SK-N-SH (cell line): ENCODE data around the gene TCF7L2.

ENCODE experiments used
- CTCF ChIP-seq: fragments of 200-600 bp; sonication (generic); IDR thresholded peaks from 2 replicates; pipeline ENCODE4 v1.6.1; 2017; ENCODE audit warnings: antibody characterized with exemption, mild to moderate bottlenecking, moderate library complexity
- EP300 ChIP-seq, 2 experiments: IDR thresholded peaks; 2 replicates each; pipeline versions ENCODE4 v1.4.0 to v1.6.1; 2012; ENCODE audit warnings: borderline replicate concordance in 1 of 2, low read depth in 1 of 2, low read length in 1 of 2
- EZH2phosphoT487 ChIP-seq: fragments of 200-600 bp; sonication (generic); IDR thresholded peaks from 2 replicates; pipeline ENCODE4 v1.6.1; 2017; ENCODE audit warnings: low read depth, mixed run types, mild to moderate bottlenecking, antibody characterized with exemption, moderate library complexity, borderline replicate concordance
- FOXJ3 ChIP-seq: sonication (generic); formaldehyde crosslinking; IDR thresholded peaks from 2 replicates; pipeline ENCODE4 v1.5.1; 2020; ENCODE audit warnings: mild to moderate bottlenecking, missing genetic modification reagents
- JUND ChIP-seq: IDR thresholded peaks from 2 replicates; pipeline ENCODE4 v1.4.0; 2012
- MXI1 ChIP-seq: IDR thresholded peaks from 2 replicates; pipeline ENCODE4 v1.6.1; 2012; ENCODE audit warnings: mild to moderate bottlenecking, low read depth, low read length, improper control_type of control experiment
- RAD21 ChIP-seq: IDR thresholded peaks from 2 replicates; pipeline ENCODE4 v1.6.1; 2012; ENCODE audit warnings: mild to moderate bottlenecking, low read length
- REST ChIP-seq: IDR thresholded peaks from 2 replicates; pipeline ENCODE4 v1.6.1; 2012; ENCODE audit warnings: mild to moderate bottlenecking, low read depth, low read length, moderate library complexity
- RXRA ChIP-seq: IDR thresholded peaks from 2 replicates; pipeline ENCODE4 v1.4.0; 2012; ENCODE audit warnings: low read depth, mild to moderate bottlenecking, borderline replicate concordance
- SMC3 ChIP-seq: IDR thresholded peaks from 2 replicates; pipeline ENCODE4 v1.6.1; 2012; ENCODE audit warnings: low read depth, low read length, improper control_type of control experiment
- TAF1 ChIP-seq: IDR thresholded peaks from 2 replicates; pipeline ENCODE4 v1.6.1; 2012; ENCODE audit warnings: low read depth, mild to moderate bottlenecking, low read length, moderate library complexity, borderline replicate concordance
- YY1 ChIP-seq: IDR thresholded peaks from 2 replicates; pipeline ENCODE4 v1.4.0; 2012; ENCODE audit warnings: low read depth, mild to moderate bottlenecking

- no peak for TF ChIP-seq JUND
- no peak for TF ChIP-seq EP300 (IDR thresholded peaks at IDR 0.05; ENCODE audit: borderline replicate concordance in 1 of 2, low read depth in 1 of 2, low read length in 1 of 2)
- TF ChIP-seq REST: no peak
- no peak for TF ChIP-seq CTCF
- no peak for TF ChIP-seq MXI1
- TF ChIP-seq EZH2phosphoT487: no peak
- no peak for TF ChIP-seq FOXJ3 (CRISPR knock-in tag)
- TF ChIP-seq TAF1: no peak
- TF ChIP-seq RAD21: no peak
- TF ChIP-seq RXRA: no peak
- TF ChIP-seq SMC3: no peak
- TF ChIP-seq YY1: no peak
Measured at GRCh38 chr10:113129117-113129516, 179.1 kb downstream of the TCF7L2 start.
